ENCODE measurements around the gene DDX52.

DNA sequence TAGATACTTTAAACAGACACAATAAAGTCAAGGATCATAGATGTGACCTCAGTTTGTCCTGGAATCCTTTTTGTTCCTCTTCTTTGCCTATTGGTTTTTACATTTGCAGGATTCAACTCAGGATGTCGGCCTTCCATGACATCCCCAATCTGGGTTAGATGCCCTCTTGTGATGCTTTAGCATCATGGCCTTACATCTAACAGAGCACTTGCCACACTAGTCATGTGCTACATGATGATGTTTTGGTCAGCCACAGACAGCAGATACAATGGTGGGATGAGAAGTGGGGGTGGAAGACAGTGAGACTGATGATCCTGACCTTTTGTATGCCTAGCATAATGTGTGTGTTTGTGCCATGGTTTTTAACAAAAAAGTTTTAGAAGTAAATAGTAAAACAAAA, 32.3 kb downstream of the DDX52 start:
- TF ChIP-seq, protein P1, sequence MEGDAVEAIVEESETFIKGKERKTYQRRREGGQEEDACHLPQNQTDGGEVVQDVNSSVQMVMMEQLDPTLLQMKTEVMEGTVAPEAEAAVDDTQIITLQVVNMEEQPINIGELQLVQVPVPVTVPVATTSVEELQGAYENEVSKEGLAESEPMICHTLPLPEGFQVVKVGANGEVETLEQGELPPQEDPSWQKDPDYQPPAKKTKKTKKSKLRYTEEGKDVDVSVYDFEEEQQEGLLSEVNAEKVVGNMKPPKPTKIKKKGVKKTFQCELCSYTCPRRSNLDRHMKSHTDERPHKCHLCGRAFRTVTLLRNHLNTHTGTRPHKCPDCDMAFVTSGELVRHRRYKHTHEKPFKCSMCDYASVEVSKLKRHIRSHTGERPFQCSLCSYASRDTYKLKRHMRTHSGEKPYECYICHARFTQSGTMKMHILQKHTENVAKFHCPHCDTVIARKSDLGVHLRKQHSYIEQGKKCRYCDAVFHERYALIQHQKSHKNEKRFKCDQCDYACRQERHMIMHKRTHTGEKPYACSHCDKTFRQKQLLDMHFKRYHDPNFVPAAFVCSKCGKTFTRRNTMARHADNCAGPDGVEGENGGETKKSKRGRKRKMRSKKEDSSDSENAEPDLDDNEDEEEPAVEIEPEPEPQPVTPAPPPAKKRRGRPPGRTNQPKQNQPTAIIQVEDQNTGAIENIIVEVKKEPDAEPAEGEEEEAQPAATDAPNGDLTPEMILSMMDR (IDR thresholded peaks at IDR 0.05) = no peak
- TF ChIP-seq POLR2A (IDR thresholded peaks at IDR 0.05) = no peak
